ENCODE measurements around the gene TEKTIP1.

DNA sequence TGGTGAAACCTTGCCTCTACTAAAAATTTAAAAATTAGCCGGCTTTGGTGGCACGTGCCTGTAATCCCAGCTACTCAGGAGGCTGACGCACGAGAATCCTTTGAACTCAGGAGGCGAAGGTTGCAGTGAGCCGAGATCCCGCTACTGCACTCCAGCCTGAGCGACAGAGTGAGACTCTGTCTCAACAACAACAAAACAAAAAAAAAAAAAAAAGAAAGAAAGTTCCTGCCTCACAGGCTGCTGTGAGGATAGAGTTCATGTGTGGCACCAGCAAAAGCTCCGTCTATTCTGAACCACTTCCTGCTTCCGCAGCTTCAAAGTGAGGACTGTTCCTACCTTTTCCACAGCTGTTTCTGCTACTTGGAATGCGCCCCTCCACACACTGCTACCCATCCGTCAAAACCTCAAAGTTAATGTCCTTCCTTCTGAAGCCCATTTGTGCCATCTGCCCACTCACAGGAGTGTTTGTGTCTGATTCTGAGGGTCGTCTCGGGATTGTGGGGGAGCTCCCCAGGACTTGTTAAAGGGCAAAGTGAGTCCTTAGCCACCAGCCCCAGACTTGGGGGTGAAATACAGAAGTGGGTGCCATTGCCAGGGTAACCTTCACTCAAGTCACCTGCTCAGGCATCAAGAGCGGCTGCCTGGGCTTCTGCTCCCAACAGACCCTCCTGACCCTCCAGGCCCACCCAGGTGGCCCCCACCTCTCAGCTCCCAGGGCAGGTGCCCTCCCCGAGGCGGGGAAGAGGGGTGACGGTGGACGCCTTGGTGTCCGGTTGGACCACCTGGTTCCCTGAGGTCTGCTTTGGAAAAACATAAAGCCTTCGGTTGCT lies 15.5 kb downstream of the TEKTIP1 start:
- TF ChIP-seq, protein P1, sequence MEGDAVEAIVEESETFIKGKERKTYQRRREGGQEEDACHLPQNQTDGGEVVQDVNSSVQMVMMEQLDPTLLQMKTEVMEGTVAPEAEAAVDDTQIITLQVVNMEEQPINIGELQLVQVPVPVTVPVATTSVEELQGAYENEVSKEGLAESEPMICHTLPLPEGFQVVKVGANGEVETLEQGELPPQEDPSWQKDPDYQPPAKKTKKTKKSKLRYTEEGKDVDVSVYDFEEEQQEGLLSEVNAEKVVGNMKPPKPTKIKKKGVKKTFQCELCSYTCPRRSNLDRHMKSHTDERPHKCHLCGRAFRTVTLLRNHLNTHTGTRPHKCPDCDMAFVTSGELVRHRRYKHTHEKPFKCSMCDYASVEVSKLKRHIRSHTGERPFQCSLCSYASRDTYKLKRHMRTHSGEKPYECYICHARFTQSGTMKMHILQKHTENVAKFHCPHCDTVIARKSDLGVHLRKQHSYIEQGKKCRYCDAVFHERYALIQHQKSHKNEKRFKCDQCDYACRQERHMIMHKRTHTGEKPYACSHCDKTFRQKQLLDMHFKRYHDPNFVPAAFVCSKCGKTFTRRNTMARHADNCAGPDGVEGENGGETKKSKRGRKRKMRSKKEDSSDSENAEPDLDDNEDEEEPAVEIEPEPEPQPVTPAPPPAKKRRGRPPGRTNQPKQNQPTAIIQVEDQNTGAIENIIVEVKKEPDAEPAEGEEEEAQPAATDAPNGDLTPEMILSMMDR (IDR thresholded peaks at IDR 0.05; ENCODE audit: insufficient read depth, low read depth, low read length), result no peak
- no peak for TF ChIP-seq EZH2 (IDR thresholded peaks at IDR 0.05; ENCODE audit: insufficient read depth, low read length)
